GM19438 (cell line): ENCODE results near the gene MC1R.

Source experiments
- ATAC-seq: cut with Tn5 transposase; IDR thresholded peaks from one replicate; pipeline ENCODE4 v1.9.1; 2021; ENCODE audit warnings: low read depth; ENCODE audit not compliant: unreplicated experiment

The MC1R gene

GRCh38 chr16:89895482-89896250 lies 23.0 kb upstream of the MC1R start:
- no peak for ATAC-seq

GRCh38 chr16:89897204-89897603 lies 21.5 kb upstream of the MC1R start:
- no peak for ATAC-seq

- ATAC-seq = no peak
These were observed 20.3 kb upstream of the MC1R start for GRCh38 chr16:89898201-89898967.

- no peak for ATAC-seq
These were observed 18.7 kb upstream of the MC1R start for GRCh38 chr16:89899879-89900481.

GRCh38 chr16:89900885-89901284 lies 17.8 kb upstream of the MC1R start:
- no peak for ATAC-seq

- ATAC-seq = no peak
These were observed 15.7 kb upstream of the MC1R start for GRCh38 chr16:89902980-89903379.

- ATAC-seq = no peak
These were observed 14.7 kb upstream of the MC1R start for GRCh38 chr16:89903908-89904515.

GRCh38 chr16:89904606-89905510 lies 13.8 kb upstream of the MC1R start:
- no peak for ATAC-seq

GRCh38 chr16:89905511-89906139 lies 13.0 kb upstream of the MC1R start:
- no peak for ATAC-seq

GRCh38 chr16:89906140-89907025 lies 12.3 kb upstream of the MC1R start:
- ATAC-seq = no peak

GRCh38 chr16:89907055-89907814 lies 11.4 kb upstream of the MC1R start:
- ATAC-seq = no peak

- ATAC-seq = no peak
These were observed 10.4 kb upstream of the MC1R start for GRCh38 chr16:89908236-89908635.

GRCh38 chr16:89909777-89910716 lies 8.6 kb upstream of the MC1R start:
- ATAC-seq = no peak

GRCh38 chr16:89910717-89911354 lies 7.8 kb upstream of the MC1R start:
- no peak for ATAC-seq

GRCh38 chr16:89911375-89911774 lies 7.3 kb upstream of the MC1R start:
- no peak for ATAC-seq

GRCh38 chr16:89912143-89912542 lies 6.5 kb upstream of the MC1R start:
- no peak for ATAC-seq
